GM12872 (cell line): ENCODE results near the gene RBBP7.

Experiments
- TF ChIP-seq, protein P1 (sequence below): IDR thresholded peaks from 3 replicates; pipeline ENCODE4 v1.5.1; 2011; ENCODE audit warnings: low read depth, mild to moderate bottlenecking, low read length, moderate library complexity; ENCODE audit not compliant: insufficient read depth

RBBP7 gene

GRCh38 chrX:16832301-16832700 lies 37.9 kb downstream of the RBBP7 start:
- TF ChIP-seq, protein P1, sequence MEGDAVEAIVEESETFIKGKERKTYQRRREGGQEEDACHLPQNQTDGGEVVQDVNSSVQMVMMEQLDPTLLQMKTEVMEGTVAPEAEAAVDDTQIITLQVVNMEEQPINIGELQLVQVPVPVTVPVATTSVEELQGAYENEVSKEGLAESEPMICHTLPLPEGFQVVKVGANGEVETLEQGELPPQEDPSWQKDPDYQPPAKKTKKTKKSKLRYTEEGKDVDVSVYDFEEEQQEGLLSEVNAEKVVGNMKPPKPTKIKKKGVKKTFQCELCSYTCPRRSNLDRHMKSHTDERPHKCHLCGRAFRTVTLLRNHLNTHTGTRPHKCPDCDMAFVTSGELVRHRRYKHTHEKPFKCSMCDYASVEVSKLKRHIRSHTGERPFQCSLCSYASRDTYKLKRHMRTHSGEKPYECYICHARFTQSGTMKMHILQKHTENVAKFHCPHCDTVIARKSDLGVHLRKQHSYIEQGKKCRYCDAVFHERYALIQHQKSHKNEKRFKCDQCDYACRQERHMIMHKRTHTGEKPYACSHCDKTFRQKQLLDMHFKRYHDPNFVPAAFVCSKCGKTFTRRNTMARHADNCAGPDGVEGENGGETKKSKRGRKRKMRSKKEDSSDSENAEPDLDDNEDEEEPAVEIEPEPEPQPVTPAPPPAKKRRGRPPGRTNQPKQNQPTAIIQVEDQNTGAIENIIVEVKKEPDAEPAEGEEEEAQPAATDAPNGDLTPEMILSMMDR = no peak

DNA sequence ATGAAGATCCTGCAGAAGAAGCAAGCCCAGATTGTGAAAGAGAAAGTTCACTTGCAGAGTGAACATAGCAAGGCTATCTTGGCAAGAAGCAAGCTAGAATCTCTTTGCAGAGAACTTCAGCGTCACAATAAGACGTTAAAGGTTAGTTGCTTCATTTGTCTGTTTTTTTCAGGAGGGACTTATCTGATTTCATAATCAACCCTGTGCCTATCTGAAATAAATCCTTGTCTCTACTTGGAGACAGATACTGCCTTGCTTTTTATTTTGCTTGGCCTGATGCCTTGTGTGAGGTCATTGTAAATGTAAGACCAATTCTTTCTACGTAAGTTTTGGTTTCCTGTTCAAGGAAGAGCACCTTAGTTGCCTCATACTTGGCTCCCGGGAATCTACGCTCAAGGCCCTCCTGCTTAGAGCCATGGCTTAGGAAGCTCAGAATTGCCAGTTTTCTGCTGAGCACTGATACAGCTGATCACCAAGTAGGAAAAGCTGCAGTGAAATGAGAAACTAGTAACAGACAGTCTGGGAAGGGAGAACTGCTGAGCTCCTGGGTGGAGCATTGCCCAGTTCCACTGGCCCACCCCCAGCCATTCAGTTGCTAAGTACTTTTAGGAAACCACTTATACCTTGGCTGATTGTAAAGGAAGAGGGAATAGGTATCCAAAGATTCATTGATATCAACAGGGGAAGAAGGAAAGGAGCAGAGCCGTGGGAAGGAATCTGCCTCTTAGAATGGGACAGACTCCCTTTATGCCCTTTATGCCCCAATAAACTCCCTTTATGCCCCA lies 41.8 kb downstream of the RBBP7 start:
- TF ChIP-seq, protein P1 = no peak

- TF ChIP-seq, protein P1 = no peak
These were observed 42.9 kb downstream of the RBBP7 start for GRCh38 chrX:16827225-16827624.

DNA sequence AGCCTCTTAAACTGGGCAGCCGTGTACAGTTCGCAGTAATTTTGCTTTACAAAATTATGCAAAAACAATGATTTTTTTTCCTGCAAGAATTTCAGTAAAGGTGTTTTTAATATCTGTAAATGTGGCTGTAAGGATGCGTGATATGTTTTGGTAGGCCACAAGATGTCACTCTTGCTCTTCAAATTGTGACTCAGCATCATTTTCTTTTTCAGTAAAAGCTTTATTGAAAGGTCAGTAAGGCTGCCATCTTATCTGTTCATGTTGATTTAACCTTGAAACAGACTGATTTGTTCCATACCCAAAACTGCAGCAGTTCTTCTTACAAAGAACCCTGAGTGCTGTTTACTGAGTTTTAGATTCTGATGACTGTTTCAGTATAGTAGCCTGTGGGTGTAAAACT lies 44.0 kb downstream of the RBBP7 start:
- TF ChIP-seq, protein P1 = peak; percentile 43; the same call in 1 of the 3 replicates

DNA sequence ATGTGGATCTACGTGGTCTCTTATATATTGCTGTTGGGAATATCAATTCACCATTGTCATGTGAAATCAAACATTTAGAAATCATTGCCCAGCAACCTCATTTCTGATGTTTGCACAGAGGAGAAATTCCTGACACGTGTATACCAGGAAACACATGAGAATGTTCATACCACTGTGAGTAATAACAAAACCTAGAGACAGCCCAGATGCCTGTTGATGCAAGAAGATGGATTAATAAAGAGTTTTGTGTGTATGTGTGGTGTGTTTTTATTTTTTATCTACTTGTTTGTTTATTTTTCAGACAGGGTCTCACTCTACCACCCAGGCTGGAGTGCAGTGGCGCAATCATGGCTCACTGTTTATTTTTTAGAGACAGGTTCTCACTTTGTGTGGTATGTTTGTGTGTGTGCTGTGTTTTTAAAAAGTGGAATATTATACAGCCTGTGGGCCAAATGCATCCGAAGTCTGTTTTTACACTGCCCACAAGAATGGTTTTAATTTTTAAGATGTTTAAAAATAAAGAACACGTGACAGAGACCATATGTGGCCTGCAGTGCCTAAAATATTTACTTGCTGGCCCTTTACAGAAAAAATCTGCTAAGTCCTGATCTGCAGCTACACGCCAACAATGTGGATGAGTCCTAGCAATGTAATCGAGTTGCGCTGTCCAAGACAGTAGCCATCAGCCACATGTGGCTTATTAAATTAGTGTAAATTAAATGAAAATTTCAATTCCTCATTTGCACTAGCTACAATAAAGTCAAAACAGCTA lies 44.7 kb downstream of the RBBP7 start:
- TF ChIP-seq, protein P1 = no peak

DNA sequence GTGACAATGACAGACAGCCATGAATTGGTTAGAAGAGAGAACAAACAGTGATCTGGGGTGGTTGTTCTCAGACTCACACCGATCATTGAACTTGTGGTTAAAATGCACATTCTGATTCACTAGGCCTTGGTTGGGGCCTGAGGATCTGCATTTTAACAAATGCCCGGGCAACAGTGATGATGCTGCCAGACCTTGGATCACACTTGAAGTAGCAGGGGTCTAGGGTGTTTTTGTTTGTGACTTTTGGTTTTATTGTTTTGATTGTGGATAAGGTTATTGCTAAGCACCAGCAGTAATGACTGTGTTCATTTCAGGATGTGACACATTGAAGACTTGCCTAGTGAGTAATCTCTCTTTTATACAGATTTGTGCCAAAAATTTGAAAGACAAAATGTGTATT lies 47.4 kb downstream of the RBBP7 start:
- TF ChIP-seq, protein P1 = no peak

DNA sequence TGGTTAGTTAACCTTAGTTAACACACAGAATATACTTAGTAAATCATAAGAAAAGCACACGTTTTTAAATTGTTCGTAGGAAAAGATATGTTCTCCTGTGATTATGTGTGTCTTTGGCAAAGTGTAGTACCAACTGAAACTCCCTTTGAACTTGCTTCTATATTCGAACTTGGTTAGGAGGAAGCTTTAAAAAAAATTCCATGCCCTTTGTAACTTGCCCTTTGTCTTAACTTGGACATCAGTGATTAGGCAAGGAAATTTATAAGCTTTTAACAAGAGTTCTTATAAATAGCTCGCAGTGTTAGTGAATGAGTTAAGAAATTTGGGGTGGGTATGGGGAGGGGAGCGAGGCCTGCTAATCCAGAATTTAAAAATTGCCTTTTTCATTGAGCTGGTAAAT lies 50.5 kb downstream of the RBBP7 start:
- TF ChIP-seq, protein P1 = no peak
